GM19468 (cell line): Measurements from ENCODE around the gene SKOR1.

Experiments used
- ATAC-seq: cut with Tn5 transposase; IDR thresholded peaks from one replicate; pipeline ENCODE4 v1.9.1; 2021; ENCODE audit warnings: mild to moderate bottlenecking, moderate library complexity, moderate number of reproducible peaks; ENCODE audit not compliant: unreplicated experiment; ENCODE audit errors: extremely low read depth

Gene SKOR1

DNA sequence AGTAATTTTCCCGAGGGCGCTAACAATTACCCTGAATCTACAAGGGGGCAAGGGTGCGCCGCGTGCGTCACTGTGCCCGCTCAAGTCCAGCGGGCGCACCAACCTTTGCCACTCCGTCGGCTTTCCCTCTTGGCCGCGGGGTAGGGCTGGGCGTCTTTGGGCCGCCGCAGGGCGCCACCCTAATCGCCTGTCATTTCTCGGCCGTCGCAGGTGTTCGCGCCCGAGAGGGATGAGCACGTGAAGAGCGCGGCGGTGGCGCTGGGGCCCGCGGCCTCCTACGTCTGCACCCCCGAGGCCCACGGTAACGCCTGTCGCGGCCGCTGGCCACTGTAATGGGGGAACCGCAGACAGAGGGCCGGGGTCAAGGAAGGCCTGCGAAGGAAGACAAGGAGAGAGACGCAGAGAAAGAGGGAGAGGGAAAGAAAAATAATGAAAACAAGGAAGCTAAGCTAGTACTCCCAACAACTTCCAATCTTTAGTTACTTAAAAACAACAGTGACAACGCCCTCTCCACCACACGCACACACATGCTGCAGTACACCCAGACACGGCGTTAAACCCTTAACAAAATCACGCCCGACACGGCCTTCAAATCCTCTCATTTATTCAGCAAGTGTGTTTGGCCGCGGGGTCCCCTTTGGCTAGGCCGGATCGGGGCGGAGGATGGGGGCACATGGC lies 3.8 kb downstream of the SKOR1 start:
- ATAC-seq = no peak

DNA sequence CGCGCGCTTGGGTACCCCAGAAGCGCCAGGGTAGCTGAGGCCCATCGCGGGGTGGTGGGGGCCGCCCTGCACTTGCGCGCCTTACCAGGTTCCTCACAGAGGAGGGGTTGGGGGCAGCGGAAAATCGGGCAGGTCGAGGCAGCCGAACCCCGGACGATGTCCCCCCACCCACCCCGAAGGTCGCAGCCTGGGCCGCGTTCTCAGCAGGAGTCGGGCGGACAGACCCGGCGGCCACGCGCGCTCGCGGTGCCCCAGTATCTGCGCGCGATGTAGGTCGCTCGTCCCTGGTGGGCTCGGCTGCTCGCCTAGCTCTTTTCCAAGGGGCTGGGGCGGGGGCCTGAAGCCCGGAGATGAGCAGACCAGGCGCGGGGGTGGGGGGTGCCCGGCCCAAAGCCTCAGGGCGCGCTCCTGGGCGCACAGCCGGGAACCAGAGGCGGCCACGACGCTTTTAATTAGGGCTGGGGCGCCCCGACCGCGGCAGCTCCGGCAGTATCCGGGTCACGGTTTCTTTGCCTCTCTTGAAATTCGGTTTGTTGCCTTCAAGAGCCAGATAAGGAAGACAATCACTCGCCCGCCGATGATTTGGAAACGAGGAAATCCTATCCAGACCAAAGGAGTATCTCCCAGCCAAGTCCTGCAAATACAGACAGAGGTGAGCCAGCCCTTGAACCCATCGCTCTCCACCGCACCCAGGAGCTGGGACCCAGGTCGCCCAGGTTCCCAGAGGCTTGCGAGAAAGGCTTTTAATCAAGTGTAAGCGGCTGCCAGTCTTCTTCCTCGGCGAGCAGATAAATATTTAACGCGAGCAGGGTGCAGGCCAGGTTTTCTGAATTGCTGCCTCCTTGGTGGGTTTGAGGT lies 4.6 kb downstream of the SKOR1 start:
- no peak for ATAC-seq

DNA sequence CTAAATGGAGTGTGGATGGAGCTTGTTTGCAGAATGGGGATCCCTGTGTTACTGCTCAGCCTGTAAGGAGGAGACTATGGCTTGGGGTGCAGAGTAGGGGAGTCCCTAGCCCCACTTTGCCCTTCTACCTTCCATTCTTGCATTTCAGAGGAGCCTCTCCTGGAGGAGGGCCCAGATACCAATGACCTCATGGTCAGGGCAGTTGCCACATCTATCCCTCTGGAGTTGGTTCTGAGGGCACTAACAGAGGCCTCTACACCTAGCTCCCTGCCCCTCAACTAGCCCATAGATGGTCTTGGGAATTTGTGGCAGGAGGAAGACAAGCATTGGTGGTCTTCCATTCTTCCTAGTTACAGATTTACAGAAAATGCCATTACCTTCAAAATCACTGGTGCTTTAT lies 6.1 kb downstream of the SKOR1 start:
- ATAC-seq = no peak

DNA sequence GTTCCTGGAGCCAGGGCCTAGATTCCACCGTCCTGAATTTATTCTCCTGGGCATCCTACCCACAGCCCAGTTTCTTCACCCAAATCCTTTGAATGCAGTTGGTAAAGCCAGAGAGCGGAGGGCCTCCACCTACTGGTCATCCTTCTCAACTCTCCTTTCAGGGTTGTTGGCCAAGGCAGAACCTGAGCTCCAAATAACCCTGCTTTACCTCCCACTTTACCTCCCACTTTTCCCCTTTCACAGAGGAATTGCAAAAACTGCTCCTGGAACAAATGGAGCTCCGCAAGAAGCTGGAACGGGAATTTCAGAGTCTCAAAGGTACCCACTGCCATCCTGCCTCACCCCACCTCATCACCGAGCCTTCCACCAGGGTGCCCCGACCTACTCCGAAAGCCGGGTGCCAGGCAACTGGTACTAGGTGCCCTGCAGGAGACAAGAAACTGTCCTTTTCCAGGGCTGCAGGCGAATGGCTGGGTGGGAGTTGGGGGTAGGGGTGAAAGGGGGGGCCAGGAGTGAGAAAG lies 6.8 kb downstream of the SKOR1 start:
- no peak for ATAC-seq

DNA sequence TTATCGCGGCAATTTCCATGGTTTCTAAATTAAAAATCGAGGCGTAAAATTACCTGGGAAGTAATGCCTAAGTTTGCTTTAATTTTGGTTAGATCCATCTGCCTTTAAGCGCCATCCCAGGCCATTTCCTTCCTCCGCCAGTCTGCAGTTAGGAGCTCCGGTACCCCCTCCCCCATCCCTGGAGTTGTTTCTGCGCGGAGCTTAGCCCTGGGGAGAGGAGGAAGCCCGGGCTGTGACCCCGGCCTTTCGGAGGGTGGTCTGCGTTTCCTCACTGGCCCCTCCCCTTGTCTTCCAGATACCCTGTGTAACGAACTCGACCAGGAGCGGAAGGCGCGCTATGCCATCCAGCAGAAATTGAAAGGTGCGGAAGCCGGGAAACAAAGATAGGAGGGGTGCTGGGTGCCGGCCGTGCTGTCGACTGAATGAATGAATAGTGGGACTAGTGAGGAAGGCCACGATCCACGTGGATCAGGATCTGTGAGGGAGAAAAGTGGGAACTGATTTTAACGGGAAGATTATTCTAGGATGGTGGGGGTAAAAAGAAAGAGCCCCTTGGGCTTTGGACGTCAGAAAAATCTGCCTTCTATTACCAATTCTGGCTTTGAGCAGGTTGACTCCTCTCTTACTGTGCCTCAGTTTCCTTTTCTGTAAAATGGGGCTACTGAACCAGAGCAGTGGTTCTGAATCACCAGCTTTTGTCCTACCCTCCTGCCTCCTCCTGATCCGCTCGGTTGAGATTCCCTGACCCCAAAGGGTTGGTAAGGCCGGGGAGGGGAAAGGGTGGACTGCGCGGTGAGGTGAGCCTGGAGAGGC lies 7.8 kb downstream of the SKOR1 start:
- ATAC-seq = no peak

DNA sequence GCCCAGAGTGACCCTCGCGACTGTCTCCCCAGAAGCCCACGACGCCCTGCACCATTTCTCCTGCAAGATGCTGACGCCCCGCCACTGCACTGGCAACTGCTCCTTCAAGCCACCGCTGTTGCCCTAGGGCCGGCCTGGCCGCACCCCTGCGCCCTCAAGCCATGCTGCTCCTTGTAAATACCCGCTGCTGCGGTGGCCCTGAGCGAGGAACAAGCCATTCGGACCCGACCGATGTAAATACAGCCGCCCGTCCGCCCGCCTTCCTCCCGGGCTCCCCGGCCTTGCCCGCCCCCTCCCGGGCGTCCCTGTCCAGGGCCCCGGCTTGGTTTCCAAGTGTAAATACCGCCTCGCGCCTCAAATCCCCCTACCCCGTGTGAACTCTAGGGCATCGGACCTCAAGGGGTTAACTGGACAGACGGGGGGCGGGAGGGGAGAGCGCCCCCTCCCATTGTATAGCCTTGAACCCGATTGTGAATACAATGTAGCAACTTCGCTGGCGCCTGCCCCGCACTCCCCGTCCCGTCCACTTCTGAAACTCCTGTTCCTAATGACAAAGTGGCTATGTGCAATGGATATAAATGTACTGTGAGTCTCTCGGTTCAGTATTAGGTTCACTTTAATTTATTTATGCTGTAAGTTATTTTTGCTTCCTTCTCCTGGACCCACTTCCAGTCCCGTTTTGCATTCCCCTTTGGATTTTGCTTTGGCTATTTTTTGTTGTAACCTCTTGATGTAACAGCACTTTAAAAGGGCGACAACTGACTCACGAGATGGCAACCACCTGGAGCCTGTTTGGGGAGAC lies 8.6 kb downstream of the SKOR1 start:
- no peak for ATAC-seq

DNA sequence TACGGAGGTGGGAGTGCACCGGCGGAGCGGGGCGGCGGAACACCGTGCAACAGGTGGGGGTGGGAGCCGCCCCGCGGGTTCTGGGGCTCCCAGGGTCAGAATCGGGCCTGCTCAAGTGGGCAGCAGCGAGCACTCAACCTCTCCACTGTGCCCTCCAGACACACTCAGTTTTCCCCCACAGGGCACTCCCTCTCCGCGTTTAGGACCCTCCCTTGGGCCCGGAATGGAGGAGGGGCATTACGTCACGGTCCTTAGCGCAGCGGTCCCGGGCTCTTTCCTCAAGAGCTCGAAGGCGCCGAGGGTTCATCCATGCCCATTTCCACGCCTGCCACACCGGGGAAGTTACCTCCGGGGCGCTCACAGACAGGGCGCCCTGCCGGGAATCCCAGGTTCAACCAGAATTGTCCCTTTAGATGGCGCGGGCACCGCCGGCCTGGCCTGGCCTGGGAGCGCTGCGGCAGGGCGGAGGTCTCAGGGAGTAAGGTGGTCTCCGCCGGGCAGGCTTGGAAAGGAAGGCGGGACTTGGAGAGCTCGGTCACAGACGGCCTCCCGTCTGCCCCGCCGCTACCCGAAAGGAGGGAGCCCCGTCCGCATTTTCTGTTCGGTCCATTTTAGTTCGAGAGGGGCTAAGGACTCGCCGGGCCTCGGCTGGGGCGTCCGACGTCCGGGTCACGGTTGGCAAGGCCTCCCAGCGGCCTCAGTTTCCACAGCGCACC lies 9.4 kb downstream of the SKOR1 start:
- ATAC-seq = no peak

DNA sequence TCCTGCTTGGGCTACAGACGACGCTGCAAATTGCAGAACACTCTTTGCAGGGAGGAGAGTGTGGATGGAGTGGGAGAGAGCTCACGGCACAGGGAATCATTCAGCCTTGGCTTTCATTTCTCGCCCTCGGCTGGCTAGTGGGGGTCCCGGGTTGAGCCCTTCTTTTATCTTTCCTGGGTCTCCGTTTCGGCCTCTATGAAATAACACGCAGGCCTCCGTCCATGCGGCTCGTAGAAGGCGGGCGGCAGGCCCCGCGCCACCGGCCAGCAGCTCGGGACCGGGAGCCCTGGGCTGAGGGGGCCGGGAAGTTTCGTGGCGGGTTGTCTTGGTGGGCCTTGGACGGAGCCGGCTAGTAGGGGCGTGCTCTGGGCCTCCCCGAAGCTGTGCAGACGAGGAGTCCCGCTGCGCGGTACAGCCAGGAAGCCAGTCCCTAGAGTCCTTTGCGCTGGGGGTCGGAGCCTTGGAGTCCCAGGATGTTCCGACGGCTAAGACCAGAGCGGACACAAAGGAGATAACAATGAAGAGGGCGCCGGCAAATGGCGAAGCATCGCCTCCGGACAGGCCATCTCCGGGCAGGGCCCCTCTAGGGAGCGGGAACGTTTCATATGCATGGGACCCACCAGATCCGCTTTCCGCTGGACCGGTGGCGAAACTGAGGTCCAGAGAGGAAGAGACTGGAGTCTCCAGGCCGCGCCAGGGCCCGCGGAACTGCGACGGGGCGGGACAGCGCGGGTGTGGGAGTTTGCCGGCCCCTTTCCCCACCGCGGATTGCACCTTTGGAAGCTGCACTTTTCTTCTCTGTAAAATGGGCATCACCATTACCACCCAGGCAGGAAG lies 10.2 kb downstream of the SKOR1 start:
- ATAC-seq = no peak

DNA sequence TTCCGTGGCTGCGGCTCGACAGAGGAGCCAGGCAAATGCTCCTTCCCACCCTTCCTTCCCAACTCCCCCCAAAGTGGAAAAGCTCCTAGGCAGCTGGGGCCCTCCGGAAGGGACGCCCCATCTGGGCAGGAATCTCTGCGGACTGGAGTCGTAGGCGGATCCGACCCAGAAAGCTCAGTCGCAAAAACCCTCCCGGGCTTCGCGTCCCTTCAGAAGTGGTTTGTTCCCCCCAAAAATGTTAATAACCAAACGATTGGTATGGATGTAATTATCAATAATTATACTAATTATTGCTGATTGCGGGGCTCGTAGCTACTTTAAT lies 10.8 kb downstream of the SKOR1 start:
- no peak for ATAC-seq

DNA sequence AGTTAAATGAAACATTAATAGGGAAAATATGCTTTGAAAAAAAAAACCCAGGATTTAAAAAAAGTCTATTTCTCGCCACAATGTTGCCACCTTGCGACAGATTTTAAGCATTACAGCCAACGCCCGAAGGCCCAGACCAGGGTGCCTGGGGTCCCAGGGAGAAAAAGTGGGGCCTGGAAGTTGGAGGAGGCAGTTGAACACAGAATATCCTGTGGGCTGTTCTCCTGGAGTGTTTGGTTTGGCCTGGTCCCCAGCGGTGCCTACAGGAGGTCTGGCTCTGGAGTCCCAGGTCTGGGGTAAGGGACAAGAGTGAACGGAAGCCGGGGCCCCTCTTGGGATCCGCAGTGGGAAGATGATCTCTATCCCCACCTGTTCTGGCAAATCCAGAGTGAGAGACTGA lies 11.2 kb downstream of the SKOR1 start:
- no peak for ATAC-seq

DNA sequence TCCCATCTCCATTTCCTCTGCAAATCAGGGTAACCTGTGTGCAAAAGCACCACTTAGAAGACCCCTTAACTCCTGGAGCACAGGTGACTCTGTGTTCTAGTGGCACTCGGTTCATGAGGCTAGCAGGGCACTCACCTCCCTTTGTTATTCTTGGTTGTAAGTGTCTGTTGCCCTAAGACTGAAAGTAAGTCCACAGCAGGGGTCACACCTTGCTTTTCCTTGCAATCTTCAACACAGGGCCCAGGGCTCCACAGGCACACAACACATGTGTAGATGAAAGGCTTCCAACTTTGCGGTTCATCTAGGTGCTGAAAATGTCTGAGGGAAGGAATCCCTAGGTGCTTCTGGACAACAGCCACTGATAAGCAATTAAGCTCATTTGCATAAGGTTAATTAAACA lies 11.6 kb downstream of the SKOR1 start:
- no peak for ATAC-seq

DNA sequence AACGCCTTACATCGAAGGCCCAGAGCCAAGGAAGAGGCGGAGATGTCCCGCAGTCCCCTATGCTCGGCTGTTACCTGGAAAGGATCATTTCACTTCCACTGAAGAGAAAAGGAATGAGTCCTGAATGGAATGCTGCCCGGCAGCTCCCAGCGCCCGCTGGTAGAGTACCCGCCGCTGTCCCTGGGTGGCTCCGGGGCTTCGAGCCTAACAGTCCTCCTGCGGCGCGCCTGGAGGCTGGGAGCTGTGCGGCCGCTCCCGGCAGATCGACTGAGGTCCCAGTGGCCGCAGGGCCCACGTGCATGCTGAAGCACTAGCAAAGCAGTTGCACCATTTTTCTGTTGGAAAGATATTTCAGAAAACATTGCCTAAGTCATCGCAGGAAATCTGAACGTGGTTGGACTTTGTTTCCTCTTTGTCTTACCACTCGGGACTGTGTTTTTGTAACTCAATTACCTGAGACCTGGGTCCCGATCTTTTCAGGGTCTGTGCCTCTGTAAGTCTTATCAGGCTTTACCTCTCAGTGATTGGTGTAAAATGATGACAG lies 13.6 kb downstream of the SKOR1 start:
- ATAC-seq = no peak

DNA sequence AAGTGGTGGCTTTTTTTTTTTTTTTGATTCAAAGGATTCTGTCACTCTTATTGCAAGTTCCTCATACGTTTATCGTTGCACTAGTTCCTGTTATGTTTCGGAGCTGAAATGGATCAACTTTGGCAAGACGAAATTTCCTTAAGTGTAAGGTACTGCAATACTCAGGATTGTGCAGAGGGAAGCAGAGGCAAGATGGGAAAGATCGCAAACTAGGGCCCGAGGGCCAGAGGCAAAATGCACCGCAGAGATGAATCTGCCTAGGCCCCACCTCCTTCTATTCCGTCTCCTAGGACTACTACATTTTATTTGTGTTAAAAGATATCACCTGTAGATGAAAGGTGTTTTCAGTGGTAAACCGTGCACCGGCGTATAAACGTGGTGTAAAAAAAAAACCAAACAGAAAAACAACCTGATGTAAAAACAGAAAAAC lies 14.2 kb downstream of the SKOR1 start:
- no peak for ATAC-seq

DNA sequence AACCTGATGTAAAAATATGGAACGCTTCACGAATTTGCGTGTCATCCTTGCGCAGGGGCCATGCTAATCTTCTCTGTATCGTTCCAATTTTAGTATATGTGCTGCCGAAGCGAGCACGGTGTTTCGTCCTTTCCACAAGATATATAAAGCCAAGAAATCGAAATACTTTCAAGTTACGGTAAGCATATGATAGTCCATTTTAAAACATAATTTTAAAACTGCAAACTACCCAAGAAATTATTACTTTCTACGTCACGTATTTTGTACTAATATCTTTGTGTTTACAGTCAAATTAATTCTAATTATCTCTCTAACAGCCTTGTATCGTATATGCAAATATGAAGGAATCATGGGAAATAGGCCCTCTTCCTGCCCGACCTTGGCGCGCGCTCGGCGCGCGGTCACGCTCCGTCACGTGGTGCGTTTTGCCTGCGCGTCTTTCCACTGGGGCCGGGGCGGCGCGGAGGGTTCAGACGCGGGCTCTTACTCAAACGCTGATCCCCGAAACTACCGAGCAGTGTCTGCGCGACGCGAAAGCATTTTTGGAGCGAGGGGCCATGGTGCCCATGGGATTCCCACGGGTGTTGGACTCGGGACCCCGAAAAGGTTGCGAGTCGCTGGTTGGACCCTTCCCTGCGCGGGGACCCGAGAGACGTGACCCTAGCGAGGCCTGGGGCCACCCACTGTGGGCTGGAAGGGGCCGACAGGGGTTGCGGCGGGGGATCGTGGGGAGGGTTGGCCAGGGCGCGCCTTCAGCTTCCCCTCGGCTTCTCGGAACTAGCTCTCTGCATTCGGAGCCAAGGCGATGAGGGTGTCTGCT lies 14.8 kb downstream of the SKOR1 start, which contains the start of gene RNU6-1:
TSS of gene RNU6-1 (minus strand) at position 117 of the 820 bp plus-strand sequence.
- peak; percentile 51 for ATAC-seq

DNA sequence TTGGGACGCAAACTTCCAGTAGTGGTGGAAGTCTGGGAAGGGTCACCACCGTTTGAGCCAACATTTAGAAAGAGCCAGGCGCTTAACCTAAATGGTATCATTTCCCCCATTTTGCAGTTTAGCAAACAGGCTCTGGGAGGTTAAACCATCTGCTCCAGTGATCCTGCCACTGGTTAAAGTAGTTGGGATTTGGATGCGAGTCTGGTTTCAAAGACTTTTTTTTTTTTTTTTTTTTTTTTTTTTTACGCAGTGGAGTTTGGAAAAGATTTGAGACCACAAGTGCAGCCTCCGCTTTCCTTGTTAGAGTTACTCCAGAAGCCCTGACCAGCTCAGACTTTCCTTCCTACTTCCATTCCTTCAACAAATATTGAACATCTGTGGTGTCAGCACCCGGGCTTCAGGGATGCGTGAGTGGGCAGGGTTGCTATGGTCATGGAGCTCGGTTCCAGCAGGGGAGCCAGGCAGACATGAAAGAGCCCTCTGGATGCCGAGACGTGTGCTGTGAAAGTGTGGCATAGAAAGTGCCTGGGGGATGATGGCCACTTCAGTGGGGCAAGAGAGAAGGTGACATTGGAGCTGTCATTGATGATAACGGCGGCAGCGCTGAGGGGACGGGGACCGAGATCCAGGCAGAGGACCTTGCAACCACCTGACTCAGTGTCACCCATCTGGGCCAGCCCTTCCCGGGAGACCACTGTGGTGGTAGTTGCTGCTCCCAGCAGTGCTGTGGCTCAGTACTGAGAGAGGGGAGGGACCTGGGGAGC lies 15.6 kb downstream of the SKOR1 start:
- no peak for ATAC-seq

DNA sequence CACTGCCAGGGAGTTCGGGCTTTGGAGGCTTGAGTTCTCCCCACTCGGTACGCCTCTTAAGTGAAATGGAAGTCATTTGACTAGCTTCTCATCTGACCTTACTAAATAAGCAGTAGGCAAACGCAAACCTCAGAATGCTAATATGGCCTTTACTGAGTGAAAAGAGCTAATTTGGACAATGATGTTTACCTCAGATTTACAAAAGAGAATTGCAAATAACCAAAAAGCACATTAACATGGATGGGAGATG lies 16.1 kb downstream of the SKOR1 start:
- no peak for ATAC-seq

DNA sequence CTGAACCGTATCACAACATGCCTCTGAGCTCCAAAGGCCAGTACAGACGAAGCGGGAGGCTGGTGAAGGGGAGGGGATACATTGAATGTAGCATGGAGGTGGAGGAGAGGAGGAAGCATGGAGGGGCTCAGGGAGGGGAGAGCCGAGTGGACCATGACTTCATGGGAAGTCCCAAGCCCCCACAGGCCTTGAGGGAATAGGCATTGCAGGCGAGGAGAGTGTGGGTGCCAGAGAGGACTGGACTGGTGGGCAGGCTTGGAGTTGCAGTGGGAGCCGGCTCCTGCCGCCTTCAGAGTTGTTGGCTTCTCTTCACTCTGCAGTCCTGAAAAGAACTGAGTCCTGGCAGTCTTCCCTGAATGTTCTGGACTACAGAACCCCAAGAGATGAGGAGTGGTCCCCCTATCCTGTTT lies 17.8 kb downstream of the SKOR1 start:
- ATAC-seq = no peak
